ENCODE data around the gene MAP7D1. TPM values are rescaled to one million over a fixed set of nuclear protein-coding genes. Genes with fewer than 3 reads are reported as not detected.

Gene MAP7D1
- total RNA-seq, 3 donors from 2014 or later (not counting 1 experiment from before 2014, with no cell fraction given), result 213 to 232 (median 230) TPM

DNA sequence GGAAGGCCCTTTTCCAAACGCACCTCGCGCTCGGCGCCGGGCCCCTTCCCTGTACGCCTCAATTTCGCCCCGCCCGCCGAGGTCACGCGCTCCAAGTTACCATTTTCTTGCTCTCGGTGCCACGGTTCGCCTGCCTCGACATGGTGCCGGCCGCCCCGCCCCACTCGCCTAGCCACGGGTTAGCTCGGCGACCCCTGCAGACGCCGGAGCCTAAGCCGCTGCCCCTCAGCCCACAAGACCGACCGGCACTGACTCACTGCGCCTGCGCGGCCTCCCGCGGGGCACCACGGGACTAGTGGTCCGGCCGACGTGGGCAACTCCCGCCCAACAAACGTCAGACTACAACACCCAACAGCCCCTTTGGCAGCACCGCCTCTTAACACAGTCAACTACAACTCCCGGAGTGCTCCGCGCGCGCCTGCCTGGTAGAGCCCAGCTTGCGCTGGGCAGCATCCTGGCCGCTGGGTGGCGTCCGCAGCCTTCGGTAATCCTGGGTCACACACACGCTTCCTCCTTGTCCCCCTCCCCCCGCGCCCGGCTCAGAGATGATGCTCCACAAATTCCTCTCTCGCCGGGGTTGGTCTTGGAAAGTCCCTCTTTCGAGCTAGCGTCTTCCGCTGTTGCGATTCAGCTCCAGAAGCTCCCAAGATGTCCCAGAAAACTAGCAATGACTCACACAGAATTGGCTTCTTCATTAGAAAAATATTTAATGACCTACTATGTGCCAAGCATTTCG is 6.6 kb upstream of the MAP7D1 start, which contains the start of gene TRAPPC3:
Gene TRAPPC3, minus strand, starts transcription at position 250 of the 736 bp plus-strand sequence. Its CDS starts 108 bp downstream, at position 142.
- under 1% methylated on average over 62 of the region's 62 CpGs for WGBS (ENCODE audit: insufficient coverage)
- peak; percentile 81 to 97 (median 90) for ATAC-seq
- Mint-ChIP-seq H3K4me1 (peaks cover 52 to 66% of the 10 kb centered on the region in 2 donors), H3K9me3 (no peaks in the 10 kb centered on the region), H3K27ac (peak within 1 kb of the TSS; percentile 99 to 100), H3K36me3 (no peaks in the 10 kb centered on the region), H3K4me3 (peak within 1 kb of the TSS; percentile 100), H3K27me3 (ENCODE audit: low read depth in 2 of 2) (no peaks in the 10 kb centered on the region)
- H3K27me3 ChIP-seq (ENCODE audit: control insufficient read depth, insufficient read depth, low read length), result no peaks in the 10 kb centered on the region
- H3K4me1 ChIP-seq (ENCODE audit: control insufficient read depth, insufficient read depth, low read length), result peaks cover 47% of the 10 kb centered on the region
- no peaks in the 10 kb centered on the region for H3K36me3 ChIP-seq (ENCODE audit: control insufficient read depth, insufficient read depth, low read length)
- peak; percentile 99 to 100 for DNase-seq
- H3K4me3 ChIP-seq (ENCODE audit: low read length), result peak within 1 kb of the TSS; percentile 78
- intact Hi-C loops (cut with micrococcal nuclease), result loop anchor here (1.0 to 5.0 kb wide), 8 partner anchors 8 to 315 kb away; partner anchors contain the start of genes ADPRS, MRPS15, SH3D21 and THRAP3
- no peaks in the 10 kb centered on the region for H3K9me3 ChIP-seq (ENCODE audit: control insufficient read depth, insufficient read depth, low read length)
- H3K27ac ChIP-seq (ENCODE audit: low read length), result peak within 1 kb of the TSS; percentile 92
- TF ChIP-seq, protein P1, sequence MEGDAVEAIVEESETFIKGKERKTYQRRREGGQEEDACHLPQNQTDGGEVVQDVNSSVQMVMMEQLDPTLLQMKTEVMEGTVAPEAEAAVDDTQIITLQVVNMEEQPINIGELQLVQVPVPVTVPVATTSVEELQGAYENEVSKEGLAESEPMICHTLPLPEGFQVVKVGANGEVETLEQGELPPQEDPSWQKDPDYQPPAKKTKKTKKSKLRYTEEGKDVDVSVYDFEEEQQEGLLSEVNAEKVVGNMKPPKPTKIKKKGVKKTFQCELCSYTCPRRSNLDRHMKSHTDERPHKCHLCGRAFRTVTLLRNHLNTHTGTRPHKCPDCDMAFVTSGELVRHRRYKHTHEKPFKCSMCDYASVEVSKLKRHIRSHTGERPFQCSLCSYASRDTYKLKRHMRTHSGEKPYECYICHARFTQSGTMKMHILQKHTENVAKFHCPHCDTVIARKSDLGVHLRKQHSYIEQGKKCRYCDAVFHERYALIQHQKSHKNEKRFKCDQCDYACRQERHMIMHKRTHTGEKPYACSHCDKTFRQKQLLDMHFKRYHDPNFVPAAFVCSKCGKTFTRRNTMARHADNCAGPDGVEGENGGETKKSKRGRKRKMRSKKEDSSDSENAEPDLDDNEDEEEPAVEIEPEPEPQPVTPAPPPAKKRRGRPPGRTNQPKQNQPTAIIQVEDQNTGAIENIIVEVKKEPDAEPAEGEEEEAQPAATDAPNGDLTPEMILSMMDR (IDR thresholded peaks at IDR 0.05), result peak; percentile 76

DNA sequence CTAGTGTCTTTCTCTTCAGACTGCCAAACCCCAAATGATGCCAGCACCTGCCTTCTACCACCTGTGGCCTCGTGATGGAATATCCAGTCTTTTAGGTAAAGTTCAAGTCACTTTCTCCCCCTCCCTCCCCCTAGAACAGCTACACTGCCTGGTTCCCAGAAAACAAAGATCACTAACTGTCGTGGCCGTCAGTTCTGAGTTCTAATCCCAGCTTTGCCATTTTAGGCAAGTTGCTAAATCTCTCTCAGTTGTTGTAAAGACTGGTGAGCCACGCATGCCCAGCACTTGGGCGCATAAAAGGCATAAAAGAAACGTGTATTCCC is 6.0 kb upstream of the MAP7D1 start:
- H3K4me1 Mint-ChIP-seq, result peaks cover 56 to 71% of the 10 kb centered on the region in 2 donors
- Histone ChIP-seq H3K4me1 (ENCODE audit: control insufficient read depth, insufficient read depth, low read length) (peaks cover 51% of the 10 kb centered on the region), H3K36me3 (ENCODE audit: control insufficient read depth, insufficient read depth, low read length) (no peaks in the 10 kb centered on the region), H3K4me3 (ENCODE audit: low read length) (no peak overlapping the region), H3K9me3 (ENCODE audit: control insufficient read depth, insufficient read depth, low read length) (no peaks in the 10 kb centered on the region), H3K27ac (ENCODE audit: low read length) (peak overlapping the region; percentile 92), H3K27me3 (ENCODE audit: control insufficient read depth, insufficient read depth, low read length) (no peaks in the 10 kb centered on the region)
- no peaks in the 10 kb centered on the region for H3K9me3 Mint-ChIP-seq
- WGBS (ENCODE audit: insufficient coverage), result 34% methylated on average over 6 of the region's 6 CpGs
- peak overlapping the region; percentile 100 for H3K4me3 Mint-ChIP-seq
- H3K27ac Mint-ChIP-seq, result peak overlapping the region; percentile 99 to 100
- DNase-seq, result no peak
- TF ChIP-seq, protein P1 (IDR thresholded peaks at IDR 0.05), result no peak
- intact Hi-C loops (cut with micrococcal nuclease), result loop anchor here (1.0 to 5.0 kb wide), 9 partner anchors 7 to 1329 kb away; partner anchors contain the start of genes ADPRS, MRPS15, SH3D21 and THRAP3
- H3K36me3 Mint-ChIP-seq, result no peaks in the 10 kb centered on the region
- H3K27me3 Mint-ChIP-seq (ENCODE audit: low read depth in 2 of 2), result no peaks in the 10 kb centered on the region
- ATAC-seq, result no peak

DNA sequence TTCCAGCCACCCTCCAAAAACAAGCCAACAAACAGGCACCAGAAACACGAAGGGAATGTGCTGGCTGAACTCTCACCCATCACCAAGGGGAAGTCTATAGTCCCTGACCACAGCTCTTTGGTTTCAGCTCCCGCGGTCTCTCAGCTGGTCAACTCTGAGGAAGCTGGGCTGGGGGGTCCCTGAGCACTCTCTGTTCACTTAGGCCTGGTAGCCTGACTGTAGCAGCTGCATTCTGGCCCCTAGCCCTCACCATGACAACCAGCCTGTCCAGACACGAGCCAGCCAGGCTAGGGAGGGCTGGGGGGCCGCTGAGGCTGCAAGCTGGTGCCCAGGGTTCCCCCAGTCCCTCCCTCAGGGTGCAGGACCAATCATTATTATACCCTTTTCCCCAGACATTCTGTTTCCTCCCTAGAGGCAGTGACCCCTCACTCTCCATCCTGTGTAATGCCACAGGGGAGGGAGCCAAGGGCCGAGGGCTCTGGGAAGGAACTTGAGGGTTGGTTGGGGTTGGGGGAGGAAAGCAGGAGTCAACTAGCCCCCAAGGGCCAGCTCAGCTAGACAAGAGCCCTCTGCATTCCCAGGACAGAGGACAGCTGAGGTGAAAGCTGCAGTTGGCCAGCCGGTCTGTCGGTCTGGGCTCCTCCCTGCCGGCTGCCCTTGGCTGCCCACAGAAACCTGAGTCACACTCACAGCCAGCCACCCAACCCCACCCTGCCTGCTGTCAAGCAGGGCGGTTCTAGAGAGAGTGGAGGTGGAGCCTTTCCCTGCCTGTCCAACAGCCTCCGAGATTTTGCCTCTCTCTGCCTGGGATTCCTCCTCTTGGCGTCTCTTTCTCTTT is 5.4 kb upstream of the MAP7D1 start:
- DNase-seq (peak; percentile 79 to 84), ATAC-seq (peak; percentile 48 to 64 (median 51))
- Mint-ChIP-seq H3K9me3 (no peaks in the 10 kb centered on the region), H3K4me1 (peaks cover 56 to 76% of the 10 kb centered on the region in 2 donors), H3K36me3 (no peaks in the 10 kb centered on the region), H3K27ac (peak overlapping the region; percentile 99 to 100), H3K4me3 (peak overlapping the region; percentile 100), H3K27me3 (ENCODE audit: low read depth in 2 of 2) (no peaks in the 10 kb centered on the region)
- H3K27me3 ChIP-seq (ENCODE audit: control insufficient read depth, insufficient read depth, low read length), result no peaks in the 10 kb centered on the region
- peaks cover 57% of the 10 kb centered on the region for H3K4me1 ChIP-seq (ENCODE audit: control insufficient read depth, insufficient read depth, low read length)
- no peaks in the 10 kb centered on the region for H3K36me3 ChIP-seq (ENCODE audit: control insufficient read depth, insufficient read depth, low read length)
- H3K27ac ChIP-seq (ENCODE audit: low read length), result peak overlapping the region; percentile 92
- TF ChIP-seq, protein P1 (IDR thresholded peaks at IDR 0.05), result no peak
- WGBS (ENCODE audit: insufficient coverage), result 9% methylated on average over 12 of the region's 12 CpGs
- intact Hi-C loops (cut with micrococcal nuclease), result loop anchor here (2.0 kb wide), 1 partner anchor 1328 kb away; no protein-coding TSS in a partner anchor
- H3K4me3 ChIP-seq (ENCODE audit: low read length), result peak overlapping the region; percentile 14
- H3K9me3 ChIP-seq (ENCODE audit: control insufficient read depth, insufficient read depth, low read length), result no peaks in the 10 kb centered on the region
